HG03565 (cell line): Measurements from ENCODE around the gene TMEM120A.

ENCODE experiments used
- ATAC-seq: cut with Tn5 transposase; IDR thresholded peaks from one replicate; pipeline ENCODE4 v1.9.1; 2021; ENCODE audit warnings: mild to moderate bottlenecking, moderate library complexity; ENCODE audit not compliant: unreplicated experiment

TMEM120A gene

GRCh38 chr7:75960372-75960771 lies 34.0 kb downstream of the TMEM120A start:
- ATAC-seq = no peak

DNA sequence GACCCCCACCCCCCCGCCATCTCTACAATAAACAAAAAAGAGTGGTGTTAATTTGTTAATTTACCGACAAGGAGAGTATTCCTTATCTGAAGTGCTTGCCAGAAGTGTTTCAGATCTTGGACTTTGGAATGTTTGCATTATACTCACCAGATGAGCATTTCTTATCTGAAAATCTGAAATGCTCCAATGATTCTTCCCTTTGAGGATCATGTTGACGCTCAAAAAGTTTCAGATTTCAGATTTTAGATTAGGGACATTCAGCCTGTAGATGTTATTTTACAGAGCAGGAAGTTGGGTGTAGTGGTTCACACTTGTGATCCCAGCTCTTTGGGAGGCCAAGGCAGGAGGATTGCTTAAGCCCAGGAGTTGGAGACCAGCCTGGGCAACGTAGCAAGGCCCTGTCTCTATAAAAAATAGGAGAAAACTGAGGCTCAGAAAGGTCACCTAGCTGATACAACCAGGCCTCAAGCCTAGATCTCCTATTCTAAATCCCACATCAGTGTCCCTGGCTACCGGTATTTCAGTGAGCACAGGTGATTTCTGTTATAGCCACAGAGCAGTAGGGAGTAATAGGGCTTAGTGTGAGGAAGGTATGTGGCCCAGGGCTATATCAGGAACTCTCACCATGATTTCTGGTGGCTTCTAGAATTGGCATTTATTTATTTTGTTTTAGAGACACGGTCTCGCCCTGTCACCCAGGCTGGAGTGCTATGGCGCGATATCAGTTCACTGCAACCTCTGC lies 35.4 kb downstream of the TMEM120A start:
- no peak for ATAC-seq

- no peak for ATAC-seq
Measured at GRCh38 chr7:75957021-75957736, 37.2 kb downstream of the TMEM120A start.

GRCh38 chr7:75955331-75955955 lies 39.0 kb downstream of the TMEM120A start:
- ATAC-seq = no peak

DNA sequence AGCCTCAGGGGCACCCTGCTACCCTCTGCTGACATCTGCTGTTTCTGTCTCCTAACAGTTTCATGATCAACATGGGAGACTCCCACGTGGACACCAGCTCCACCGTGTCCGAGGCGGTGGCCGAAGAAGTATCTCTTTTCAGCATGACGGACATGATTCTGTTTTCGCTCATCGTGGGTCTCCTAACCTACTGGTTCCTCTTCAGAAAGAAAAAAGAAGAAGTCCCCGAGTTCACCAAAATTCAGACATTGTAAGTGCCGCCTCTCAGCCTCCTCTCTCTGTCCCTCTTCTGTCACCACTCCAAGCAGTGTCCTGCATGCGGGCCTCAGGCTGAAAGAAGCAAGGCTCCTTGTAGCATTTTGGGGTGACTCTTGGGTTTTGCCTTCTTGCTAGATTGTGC lies 40.5 kb downstream of the TMEM120A start:
- no peak for ATAC-seq

DNA sequence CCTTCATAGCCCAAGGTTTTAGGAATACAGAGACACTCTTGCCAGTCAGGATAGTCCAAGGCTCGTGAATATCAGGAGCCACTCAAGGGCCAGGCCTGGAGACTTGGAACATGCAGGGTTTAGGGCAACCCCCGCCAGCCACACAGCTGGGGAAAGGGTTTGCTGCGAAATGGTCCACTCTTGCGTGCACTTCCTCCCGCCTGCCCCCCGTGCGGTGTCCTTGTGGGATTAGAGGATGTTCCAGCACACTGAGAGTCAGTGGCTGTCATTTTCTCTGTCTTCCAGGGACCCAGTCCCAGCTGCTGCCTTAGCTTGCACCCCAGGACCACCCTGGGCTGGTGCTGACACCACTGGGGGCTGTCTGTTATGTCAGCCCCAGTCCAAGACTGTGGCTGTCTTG lies 41.0 kb downstream of the TMEM120A start:
- ATAC-seq = no peak

- no peak for ATAC-seq
Measured at GRCh38 chr7:75951506-75951905, 42.9 kb downstream of the TMEM120A start.

GRCh38 chr7:75950111-75950681 lies 44.2 kb downstream of the TMEM120A start:
- ATAC-seq = no peak

- ATAC-seq = no peak
Measured at GRCh38 chr7:75948179-75948578, 46.2 kb downstream of the TMEM120A start.

DNA sequence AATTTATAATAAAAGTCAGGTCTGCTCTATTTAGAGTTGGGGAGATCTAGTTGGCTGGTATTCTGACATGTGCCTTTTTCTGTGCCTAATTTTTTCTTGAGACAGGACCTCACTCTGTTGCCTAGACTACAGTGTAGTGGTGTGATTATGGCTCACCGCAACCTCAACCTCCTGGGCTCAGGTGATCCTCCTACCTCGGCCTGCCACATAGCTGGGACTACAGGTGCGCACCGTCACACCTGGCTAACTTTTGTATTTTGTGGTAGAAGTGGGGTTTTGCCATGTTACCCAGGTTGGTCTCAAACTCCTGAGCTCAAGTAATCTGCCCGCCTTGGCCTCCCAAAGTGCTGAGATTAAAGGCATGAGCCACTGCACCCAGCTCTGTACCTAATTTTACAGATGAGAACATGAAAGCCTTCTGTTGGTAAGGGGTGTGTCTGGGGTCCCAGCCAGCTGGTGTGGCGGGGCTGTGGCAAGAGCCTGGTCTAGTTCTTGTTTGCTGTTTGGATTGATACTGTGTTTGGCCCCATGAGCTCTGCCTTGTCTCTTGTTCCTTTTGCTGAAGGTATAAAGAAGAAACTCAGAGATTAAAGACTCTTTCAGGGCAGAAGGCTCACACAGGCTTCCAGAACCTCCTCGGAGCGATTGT lies 48.1 kb downstream of the TMEM120A start:
- no peak for ATAC-seq

- no peak for ATAC-seq
Measured at GRCh38 chr7:75945297-75946168, 48.9 kb downstream of the TMEM120A start.

DNA sequence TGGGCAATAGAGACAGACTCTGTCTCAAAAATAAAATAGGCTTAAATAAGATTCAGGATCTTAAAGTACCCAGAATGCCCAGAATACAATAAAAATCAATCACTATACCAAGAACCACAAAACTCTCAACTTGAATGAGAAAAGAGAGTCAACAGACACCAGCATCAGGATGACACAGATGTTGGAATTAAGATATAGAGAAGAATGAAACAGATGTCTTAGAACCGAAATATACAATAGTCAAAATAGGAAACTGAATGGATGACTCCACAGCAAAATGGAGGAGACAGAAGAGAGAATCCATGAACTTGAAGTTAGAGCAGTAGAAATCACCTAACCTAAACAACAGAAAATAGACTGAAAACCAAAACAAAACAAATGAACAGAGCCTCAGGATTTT lies 49.9 kb downstream of the TMEM120A start:
- no peak for ATAC-seq

- no peak for ATAC-seq
Measured at GRCh38 chr7:75943864-75944263, 50.5 kb downstream of the TMEM120A start.

DNA sequence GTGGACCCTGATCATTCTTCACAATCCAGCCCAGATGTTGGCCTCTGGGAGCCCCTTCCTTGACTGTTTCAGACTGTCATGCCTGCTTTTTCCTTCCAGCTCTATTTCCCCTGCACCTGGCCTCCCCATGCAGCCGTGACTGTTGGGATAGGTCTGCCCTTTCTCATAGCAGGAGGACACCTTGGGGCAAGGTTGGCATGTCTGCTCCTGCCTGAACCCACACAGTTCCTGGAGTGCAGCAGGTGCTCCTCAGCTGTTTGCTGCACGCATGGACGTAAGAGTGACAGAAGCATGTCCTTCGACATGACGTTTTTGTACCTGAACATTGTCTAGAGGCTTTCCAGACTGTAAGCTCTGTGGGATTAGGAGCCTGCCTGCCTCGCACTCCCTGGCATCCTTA lies 55.5 kb downstream of the TMEM120A start:
- no peak for ATAC-seq

GRCh38 chr7:75937958-75938786 lies 56.2 kb downstream of the TMEM120A start:
- no peak for ATAC-seq
